SK-N-MC (cell line): ENCODE data around the gene BTG2.

Experiments used
- EZH2 ChIP-seq: fragments of 200-600 bp; sonication (generic); IDR thresholded peaks from one replicate; pipeline ENCODE4 v1.6.1; 2017; ENCODE audit warnings: antibody characterized with exemption
- FOXP2 ChIP-seq: optimal IDR thresholded peaks from 2 replicates; pipeline ENCODE3; 2011; ENCODE audit warnings: mild to moderate bottlenecking, moderate library complexity; ENCODE audit not compliant: insufficient read depth; ENCODE audit errors: extremely low read length, control extremely low read depth

GRCh38 chr1:203276408-203276807 is 28.9 kb upstream of the BTG2 start:
- TF ChIP-seq EZH2, result no peak
- TF ChIP-seq FOXP2, result no peak
